Measurements from ENCODE around the gene FZD4. TPM values are rescaled to one million over a fixed set of nuclear protein-coding genes. Genes with fewer than 3 reads are reported as not detected.

The FZD4 gene
- total RNA-seq, 6 experiments from 2014 or later = 12.5 to 26.1 (median 17.1) TPM

- 68% methylated on average over 5 of the region's 5 CpGs for WGBS (ENCODE audit: insufficient coverage, low coverage, low lambda C conversion rate, missing lambda C conversion rate)
- TF ChIP-seq POLR2A (IDR thresholded peaks at IDR 0.05) = no peak
- no peak for TF ChIP-seq CTCF (IDR thresholded peaks at IDR 0.05)
Observed at GRCh38 chr11:86896441-86896841, 58.8 kb downstream of the FZD4 start.

More at GRCh38 chr11:86896441-86896841, 58.8 kb downstream of the FZD4 start:
- Histone ChIP-seq H3K4me1 (no peaks in the 10 kb centered on the region), H3K9me3 (no peaks in the 10 kb centered on the region), H3K27ac (no peak overlapping the region), H3K27me3 (no peaks in the 10 kb centered on the region), H3K36me3 (no peaks in the 10 kb centered on the region), H3K4me3 (no peak overlapping the region)
- intact Hi-C loops (cut with DNase I) = no loop called here
- DNase-seq (no peak), ATAC-seq (no peak)

Other genes starting within 250 kb of the FZD4 start
- 10 to 100 TPM in 3 of 6 experiments, 1 to 10 TPM in 3; 6.9 to 17.8 (median 9.4) TPM for gene PRSS23, start 154.9 kb downstream of the FZD4 start, total RNA-seq
- 10 to 100 TPM; 12.2 to 27.9 (median 18.8) TPM for gene TMEM135, start 82.5 kb upstream of the FZD4 start, total RNA-seq